ENCODE data around the gene ARHGAP44.
A peak's percentile ranks its signal among the peaks of the same experiment; 100 is the strongest.

The ARHGAP44 gene, protein sequence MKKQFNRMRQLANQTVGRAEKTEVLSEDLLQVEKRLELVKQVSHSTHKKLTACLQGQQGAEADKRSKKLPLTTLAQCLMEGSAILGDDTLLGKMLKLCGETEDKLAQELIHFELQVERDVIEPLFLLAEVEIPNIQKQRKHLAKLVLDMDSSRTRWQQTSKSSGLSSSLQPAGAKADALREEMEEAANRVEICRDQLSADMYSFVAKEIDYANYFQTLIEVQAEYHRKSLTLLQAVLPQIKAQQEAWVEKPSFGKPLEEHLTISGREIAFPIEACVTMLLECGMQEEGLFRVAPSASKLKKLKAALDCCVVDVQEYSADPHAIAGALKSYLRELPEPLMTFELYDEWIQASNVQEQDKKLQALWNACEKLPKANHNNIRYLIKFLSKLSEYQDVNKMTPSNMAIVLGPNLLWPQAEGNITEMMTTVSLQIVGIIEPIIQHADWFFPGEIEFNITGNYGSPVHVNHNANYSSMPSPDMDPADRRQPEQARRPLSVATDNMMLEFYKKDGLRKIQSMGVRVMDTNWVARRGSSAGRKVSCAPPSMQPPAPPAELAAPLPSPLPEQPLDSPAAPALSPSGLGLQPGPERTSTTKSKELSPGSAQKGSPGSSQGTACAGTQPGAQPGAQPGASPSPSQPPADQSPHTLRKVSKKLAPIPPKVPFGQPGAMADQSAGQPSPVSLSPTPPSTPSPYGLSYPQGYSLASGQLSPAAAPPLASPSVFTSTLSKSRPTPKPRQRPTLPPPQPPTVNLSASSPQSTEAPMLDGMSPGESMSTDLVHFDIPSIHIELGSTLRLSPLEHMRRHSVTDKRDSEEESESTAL

GRCh38 chr17:12789481-12790248 is at the start of gene ARHGAP44:
ARHGAP44 (plus strand) TSS chr17:12789498; CDS start chr17:12789839, 341 bp downstream.
- H3K4me3 ChIP-seq (ENCODE audit: low read depth, low read length): peak within 1 kb of the TSS; percentile 98
- TF ChIP-seq CTCF (IDR thresholded peaks at IDR 0.05; ENCODE audit: borderline replicate concordance, insufficient read depth, low read depth, low read length): no peak

GRCh38 chr17:12739500-12739899 is 49.8 kb upstream of the ARHGAP44 start:
- no peak for TF ChIP-seq CTCF (IDR thresholded peaks at IDR 0.05; ENCODE audit: borderline replicate concordance, insufficient read depth, low read depth, low read length)
- H3K4me3 ChIP-seq (ENCODE audit: low read depth, low read length): no peak overlapping the region

- no peak for TF ChIP-seq CTCF (IDR thresholded peaks at IDR 0.05; ENCODE audit: borderline replicate concordance, insufficient read depth, low read depth, low read length)
- H3K4me3 ChIP-seq (ENCODE audit: low read depth, low read length): no peak overlapping the region
Observed at GRCh38 chr17:12743046-12743445, 46.3 kb upstream of the ARHGAP44 start.

GRCh38 chr17:12744298-12744697 is 45.0 kb upstream of the ARHGAP44 start:
- H3K4me3 ChIP-seq (ENCODE audit: low read depth, low read length): no peak overlapping the region
- TF ChIP-seq CTCF (IDR thresholded peaks at IDR 0.05; ENCODE audit: borderline replicate concordance, insufficient read depth, low read depth, low read length): no peak

DNA sequence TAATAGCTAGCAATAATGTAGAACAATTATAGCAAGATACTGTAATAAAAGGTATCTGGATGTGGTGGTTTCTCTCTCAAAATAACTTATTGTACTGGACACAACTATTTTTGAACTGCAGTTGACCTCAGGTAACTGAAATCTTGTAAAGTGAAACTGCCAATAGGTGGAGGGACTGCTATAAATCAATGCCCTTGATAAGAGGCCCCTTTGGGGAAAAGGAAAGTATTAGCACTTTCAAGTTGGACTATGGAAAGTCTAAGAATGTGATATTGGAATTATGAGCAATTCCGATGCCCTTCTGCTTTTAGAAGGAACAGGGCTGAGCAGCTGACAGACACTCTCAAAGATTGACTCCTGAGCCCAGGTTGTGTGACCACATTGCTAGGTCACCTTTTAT is 44.5 kb upstream of the ARHGAP44 start:
- H3K4me3 ChIP-seq (ENCODE audit: low read depth, low read length): no peak overlapping the region
- no peak for TF ChIP-seq CTCF (IDR thresholded peaks at IDR 0.05; ENCODE audit: borderline replicate concordance, insufficient read depth, low read depth, low read length)

DNA sequence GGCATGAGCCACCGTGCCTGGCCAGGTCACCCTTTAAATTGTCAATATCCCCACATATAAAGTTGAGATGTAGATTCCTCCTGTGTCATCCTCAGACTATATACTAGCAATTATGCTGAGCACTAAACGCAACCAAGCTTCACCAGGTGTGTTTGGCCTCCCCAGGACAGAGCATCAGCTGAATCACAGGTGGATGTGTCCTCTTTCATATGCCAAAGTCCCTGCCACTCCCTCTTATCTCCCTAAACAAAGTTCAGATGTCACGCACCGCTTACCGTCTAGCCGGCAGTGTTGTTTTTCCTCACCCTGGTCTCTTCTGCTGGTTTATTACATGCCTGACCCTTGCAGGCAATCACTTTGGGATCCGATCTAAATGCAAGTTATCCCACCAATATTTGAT is 43.8 kb upstream of the ARHGAP44 start:
- no peak for TF ChIP-seq CTCF (IDR thresholded peaks at IDR 0.05; ENCODE audit: borderline replicate concordance, insufficient read depth, low read depth, low read length)
- no peak overlapping the region for H3K4me3 ChIP-seq (ENCODE audit: low read depth, low read length)
